GM19372 (cell line): ENCODE measurements around the gene ACER3.
"Not testable (repeated sequence)": the region's sequence is repeated elsewhere in the genome, so short reads cannot be mapped to it uniquely, and the experiment has no call there.

ENCODE experiments used
- ATAC-seq: cut with Tn5 transposase; IDR thresholded peaks from one replicate; pipeline ENCODE4 v1.9.1; 2021; ENCODE audit warnings: mild to moderate bottlenecking, low read depth, moderate library complexity; ENCODE audit not compliant: unreplicated experiment

The ACER3 gene

GRCh38 chr11:76835928-76836612 is 24.6 kb upstream of the ACER3 start:
- ATAC-seq: no peak

- no peak for ATAC-seq
Measured at GRCh38 chr11:76836613-76837291, 24.0 kb upstream of the ACER3 start.

- no peak for ATAC-seq
Measured at GRCh38 chr11:76837696-76838677, 22.7 kb upstream of the ACER3 start.

- no peak for ATAC-seq
Measured at GRCh38 chr11:76838678-76839068, 22.0 kb upstream of the ACER3 start.

- no peak for ATAC-seq
Measured at GRCh38 chr11:76839311-76839710, 21.4 kb upstream of the ACER3 start.

- ATAC-seq: no peak
Measured at GRCh38 chr11:76841923-76842452, 18.7 kb upstream of the ACER3 start.

GRCh38 chr11:76843907-76844306 is 16.8 kb upstream of the ACER3 start:
- no peak for ATAC-seq

- ATAC-seq: no peak
Measured at GRCh38 chr11:76844511-76844910, 16.2 kb upstream of the ACER3 start.

GRCh38 chr11:76845069-76845468 is 15.6 kb upstream of the ACER3 start:
- ATAC-seq: no peak

GRCh38 chr11:76846441-76846840 is 14.3 kb upstream of the ACER3 start:
- no peak for ATAC-seq

- no peak for ATAC-seq
Measured at GRCh38 chr11:76849376-76849775, 11.3 kb upstream of the ACER3 start.

- no peak for ATAC-seq
Measured at GRCh38 chr11:76850130-76850529, 10.6 kb upstream of the ACER3 start.

GRCh38 chr11:76850815-76851214 is 9.9 kb upstream of the ACER3 start:
- ATAC-seq: no peak

- no peak for ATAC-seq
Measured at GRCh38 chr11:76854709-76855108, 6.0 kb upstream of the ACER3 start.

GRCh38 chr11:76855670-76856069 is 5.0 kb upstream of the ACER3 start:
- not testable (repeated sequence) for ATAC-seq

GRCh38 chr11:76856106-76856505 is 4.6 kb upstream of the ACER3 start:
- ATAC-seq: no peak

- no peak for ATAC-seq
Measured at GRCh38 chr11:76856571-76856970, 4.1 kb upstream of the ACER3 start.

- ATAC-seq: no peak
Measured at GRCh38 chr11:76857781-76858410, 2.8 kb upstream of the ACER3 start.

- no peak for ATAC-seq
Measured at GRCh38 chr11:76859708-76860227, 950 bp upstream of the ACER3 start.

- no peak for ATAC-seq
Measured at GRCh38 chr11:76861490-76861953, 804 bp downstream of the ACER3 start.
